Stimulated activated CD8-positive, alpha-beta memory T cell treated with anti-CD3 and anti-CD28 coated beads, Interleukin-4, amount 100 ng/mL, for 48 hours (primary cell): ENCODE results near the gene NARF.
A peak's percentile ranks its signal among the peaks of the same experiment; 100 is the strongest.
"Not testable (repeated sequence)": the region's sequence is repeated elsewhere in the genome, so short reads cannot be mapped to it uniquely, and the experiment has no call there.

Source experiments
- DNase-seq: peaks from one replicate; pipeline ENCODE4 v3.0.0-alpha.2; 2020

The NARF gene

DNA sequence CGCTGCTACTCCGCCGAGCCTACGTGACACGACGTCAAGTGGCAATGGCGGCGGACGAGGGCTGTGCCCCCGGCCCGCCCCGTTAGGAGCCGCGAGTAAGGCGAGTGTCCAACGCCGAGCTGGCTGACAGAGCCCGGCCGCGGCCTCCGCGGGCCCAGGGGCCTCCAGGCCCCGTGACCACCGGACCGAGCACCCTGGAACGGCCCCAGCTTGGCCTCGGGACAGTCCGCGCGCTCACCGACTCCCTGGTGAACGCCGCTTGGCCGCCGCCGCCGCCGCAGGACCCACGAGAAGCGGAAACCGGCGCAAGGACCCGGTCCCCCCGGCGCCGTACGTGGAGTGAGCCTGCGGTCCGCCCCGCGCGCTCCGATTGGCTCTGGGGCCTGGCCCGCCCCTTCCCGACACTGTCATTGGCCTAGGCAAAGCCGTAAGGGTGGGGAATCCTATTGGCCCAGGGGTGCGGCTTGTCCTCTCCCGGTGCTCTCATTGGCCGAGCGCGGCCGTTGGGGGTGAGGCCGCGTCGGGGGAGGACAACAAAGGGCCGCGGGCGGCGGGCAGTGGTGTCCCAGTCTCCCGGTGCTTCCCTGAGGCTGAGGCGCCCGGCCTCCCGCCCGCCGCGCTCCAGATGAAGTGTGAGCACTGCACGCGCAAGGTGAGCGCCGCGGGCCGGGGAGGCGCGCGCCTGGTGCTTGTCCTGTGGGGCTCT lies at the start of gene NARF:
Gene NARF, plus strand, starts transcription at position 563 of the 706 bp plus-strand sequence. Its CDS starts 63 bp downstream, at position 626.
- DNase-seq: peak; percentile 95

DNA sequence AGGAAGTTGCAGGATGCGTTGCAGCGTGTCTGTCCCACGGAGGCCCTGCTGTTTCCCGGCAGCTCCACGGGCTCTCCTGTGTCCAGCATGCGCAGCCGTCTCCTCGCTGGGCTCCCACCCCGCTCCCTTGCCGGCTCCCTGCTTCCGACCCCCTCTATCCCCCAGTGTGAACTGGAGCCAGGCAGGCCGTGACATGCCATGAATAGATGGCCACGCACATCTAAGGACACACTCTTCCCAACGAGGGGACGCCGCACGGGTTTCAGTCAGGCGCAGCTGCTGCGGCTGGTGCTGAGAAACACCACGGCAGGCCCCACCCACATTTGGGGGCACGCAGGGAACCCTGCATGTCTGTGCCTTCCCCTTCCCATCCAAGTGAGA lies 49.6 kb upstream of the NARF start:
- DNase-seq: no peak

DNA sequence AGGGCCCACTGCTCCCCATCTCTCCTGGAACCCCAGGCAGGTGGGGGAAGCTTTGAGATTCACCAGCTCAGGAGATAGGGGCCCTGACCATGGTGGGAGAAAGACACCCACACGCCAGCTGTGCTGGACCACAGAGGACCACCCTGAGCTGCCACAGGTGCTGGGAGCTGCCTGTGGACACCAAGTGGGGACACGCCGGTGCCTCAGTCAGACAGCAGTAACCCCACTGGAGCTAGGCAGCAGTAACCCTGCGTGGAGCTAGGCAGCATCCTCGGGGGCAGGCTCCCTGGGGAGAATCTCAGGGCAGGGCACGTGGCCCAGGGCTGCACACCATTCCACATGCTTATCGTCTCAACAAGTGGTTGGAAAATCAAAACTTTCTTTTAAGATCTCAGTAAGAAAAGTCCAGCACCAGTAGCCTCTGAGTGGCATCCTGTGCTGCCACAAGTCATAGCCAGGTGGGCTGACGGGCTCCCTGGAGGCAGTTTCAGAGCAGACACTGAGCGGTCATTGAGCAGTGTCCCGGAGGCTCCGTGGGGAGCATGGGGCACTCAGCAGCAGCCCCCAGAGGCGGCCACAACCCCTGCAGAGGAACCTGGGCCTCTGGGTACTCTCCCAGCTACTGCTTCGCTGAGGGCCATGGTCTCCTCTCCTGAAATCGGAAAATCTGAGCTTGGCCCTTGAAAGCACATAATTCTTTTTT lies 48.4 kb upstream of the NARF start:
- DNase-seq: no peak

- no peak for DNase-seq
Observed at GRCh38 chr17:82411396-82412053, 47.0 kb upstream of the NARF start.

DNA sequence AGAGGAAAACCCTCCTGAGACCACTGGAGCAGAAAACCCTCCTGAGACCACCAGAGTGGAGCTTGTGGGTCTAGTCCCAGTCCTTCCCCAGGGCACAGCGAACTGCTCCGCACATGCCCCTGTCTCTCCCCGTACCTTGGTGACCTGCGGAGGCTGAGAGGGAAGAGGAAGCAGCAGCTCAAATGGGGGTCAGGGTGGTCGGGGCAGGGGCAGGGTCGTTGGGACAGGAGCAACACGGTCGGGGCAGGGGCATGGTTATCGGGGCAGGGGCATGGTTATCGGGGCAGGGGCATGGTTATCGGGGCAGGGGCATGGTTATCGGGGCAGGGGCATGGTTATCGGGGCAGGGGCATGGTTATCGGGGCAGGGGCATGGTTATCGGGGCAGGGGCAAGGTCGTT lies 46.5 kb upstream of the NARF start:
- DNase-seq: not testable (repeated sequence)

DNA sequence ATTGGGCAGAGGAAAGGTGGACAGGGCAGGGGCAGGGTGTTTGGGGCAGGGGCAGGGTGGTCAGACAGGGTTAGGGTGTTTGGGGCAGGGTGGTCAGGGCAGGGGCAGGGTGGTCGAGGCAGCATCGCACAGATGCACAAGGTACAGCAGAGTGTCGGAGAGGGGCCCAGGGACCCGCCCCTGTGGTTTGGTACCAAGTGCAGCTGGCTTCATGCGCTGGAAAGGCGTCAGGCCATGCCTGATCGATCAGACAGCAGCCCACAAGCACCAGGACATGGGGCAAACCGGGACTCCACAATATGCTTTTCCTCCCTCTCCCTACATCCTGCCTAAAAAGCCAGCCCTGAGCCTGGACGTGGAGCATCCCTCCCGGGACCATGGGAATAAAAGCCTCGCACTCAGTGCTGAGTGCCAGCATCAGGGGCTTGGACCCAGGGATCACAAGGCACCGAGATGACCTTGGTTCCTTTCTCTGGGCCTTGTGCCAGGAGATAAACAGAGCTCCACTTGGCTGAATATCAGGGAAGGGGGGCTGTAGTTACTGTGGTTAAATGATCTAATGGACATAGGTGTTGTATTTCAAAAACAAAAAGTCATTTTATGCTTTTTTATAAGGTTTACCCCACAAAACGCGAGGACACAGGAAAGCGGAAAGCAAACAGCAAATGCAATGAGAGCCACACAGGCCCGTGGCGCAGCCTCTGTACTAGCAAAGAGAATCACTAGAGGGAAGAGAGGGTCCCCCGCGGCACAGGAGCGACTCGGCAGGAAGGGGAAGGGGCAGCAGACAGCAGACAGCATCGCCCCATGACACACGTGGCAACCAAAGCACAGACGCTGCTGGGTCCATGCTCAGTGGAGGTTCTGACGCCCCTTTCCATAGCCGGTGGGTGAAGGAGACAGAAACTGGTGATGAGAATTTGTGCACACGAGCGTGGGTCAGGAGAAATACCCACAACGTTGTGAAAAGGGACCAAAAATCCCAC lies 45.7 kb upstream of the NARF start:
- no peak for DNase-seq

DNA sequence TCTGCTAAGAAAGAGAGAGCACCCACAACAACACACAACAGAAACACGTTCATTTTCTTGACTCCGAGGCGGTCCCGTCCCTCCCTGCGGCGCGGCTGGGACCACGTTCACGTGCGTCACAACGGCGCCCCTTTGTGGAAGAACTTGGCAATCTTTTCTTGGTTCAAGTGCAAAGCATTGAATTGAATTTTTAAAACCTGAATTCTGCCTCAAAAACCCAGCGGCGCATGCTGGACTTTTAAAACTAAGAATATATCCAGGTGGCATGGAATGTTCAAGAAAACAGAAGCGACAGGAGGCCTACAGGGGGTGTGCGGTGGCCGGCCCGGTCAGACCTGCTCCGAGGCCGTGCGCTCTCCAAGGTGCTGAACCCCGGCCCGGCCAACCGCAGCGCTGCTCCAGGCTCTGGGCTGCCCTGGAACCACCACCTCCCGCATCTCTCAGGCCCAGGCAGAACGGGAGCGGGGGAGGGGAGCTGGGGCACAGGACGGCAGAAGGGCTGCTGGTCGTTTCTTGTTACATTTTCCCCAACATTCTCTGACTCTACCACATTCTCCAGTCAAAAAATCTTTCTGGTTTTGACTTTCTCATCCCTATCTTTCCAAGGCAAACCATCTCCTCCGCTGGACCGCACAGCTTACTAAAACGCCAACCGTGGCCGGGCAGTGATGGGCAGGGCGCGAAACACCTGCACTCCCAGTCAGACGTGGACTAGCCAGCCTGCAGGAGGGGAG lies 43.8 kb upstream of the NARF start:
- DNase-seq: peak; percentile 84

DNA sequence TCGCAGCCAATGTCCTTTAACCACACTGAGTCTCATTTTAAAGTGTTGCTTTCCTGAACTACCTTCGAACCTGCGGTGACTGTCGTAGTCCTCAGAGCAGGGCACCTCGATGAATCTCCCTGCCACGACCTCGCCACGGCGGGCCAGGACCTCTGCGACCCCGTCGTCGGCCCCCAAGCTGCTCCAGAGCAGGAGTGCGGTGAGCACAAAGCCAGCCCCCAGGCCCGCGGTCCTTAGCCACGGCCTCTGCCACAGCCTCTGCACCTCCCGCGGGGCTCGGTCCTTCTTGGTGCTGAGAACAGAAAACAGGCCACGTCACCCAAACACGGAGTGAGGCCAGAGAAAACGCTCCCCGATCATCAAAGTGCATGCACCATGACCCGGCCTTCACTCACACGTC lies 43.2 kb upstream of the NARF start:
- DNase-seq: no peak

DNA sequence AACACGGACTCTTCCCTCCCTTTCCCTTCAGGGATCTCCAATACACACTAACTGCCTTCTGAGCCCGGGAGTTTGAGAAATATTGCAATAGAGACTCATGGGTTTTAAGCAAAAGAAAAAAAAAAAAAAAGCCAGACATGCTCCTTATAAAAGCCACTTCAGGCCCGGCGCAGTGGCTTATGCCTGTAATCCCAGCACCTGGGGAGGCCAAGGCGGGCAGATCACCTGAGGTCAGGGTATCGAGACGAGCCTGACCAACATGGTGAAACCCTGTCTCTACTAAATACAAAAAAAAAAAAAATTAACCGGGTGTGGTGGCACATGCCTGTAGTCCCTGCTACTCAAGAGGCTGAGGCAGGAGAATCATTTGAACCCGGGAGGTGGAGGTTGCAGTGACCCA lies 42.8 kb upstream of the NARF start:
- no peak for DNase-seq

GRCh38 chr17:82416264-82416663 lies 42.3 kb upstream of the NARF start:
- DNase-seq: no peak

DNA sequence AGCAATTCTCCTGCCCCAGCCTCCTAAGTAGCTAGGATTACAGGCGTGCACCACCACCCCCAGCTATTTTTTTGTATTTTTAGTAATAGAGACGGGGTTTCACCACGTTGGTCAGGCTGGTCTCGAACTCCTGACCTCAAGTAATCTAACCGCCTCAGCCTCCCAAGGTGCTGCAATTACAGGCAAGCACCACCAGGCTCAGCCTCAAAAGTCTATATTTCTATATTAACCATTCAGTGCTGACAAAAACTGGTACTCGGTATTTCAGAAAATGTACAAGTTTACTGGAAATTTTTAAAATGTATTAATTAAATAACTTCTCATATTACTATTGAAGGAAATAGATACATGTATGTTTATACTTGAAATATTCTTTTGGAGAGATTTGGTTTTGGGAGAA lies 41.8 kb upstream of the NARF start:
- no peak for DNase-seq

DNA sequence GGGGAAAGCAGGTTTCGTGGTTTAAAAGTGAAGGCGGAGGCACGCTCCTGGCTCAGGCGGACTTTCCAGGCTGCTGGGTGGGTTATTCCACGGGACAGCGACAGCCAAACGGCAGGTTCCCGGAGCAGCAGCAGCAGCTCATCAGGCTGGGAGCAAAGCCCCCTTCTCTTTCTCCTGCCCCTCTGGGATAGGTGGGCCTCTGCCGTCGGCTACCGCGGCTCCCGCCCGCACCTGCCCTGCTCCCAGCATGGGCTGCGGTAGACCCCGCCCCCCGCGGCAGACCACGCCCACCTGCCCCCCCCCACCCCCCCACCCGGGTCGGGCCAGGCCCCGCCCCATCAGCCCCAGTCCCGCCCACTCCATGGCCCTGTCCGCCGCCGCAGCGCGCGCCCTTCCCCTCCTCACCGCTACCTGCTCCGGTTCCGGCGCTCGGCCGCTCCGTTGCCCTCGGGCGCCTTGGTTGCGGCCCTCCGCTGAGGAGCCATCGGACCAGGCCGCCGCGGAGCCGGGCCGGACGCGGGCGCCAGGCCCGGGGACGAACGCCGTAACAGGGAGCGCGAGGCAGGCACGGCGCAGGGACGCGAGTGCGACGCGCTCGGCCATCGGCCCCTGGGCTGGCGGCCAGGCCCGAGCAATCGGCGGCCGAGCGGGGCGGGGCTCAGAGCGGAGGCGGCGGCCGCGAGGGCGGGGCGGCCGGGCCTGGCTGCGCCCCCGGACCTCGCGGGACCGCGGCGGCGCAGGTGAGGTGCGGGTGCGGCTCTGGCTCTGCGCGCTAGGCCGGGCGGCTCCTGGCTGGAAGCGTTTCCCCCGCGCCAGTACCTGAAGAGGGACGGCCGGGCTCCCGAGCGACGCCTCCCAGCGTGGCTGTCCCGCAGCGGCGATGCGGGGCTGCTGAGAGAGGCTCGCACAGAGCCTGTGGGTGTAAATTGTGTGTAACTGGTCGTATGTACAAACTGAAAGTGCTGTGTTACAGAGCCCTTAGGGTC lies 40.2 kb upstream of the NARF start, which contains the start of the genes HEXD and OGFOD3:
Gene HEXD, plus strand, starts transcription at position 347 of the 986 bp plus-strand sequence. CDS start 1,453 bp downstream, outside the sequence.
Gene OGFOD3, minus strand, starts transcription at position 586 of the 986 bp plus-strand sequence. Its CDS starts 101 bp downstream, at position 485.
- peak; percentile 85 for DNase-seq

DNA sequence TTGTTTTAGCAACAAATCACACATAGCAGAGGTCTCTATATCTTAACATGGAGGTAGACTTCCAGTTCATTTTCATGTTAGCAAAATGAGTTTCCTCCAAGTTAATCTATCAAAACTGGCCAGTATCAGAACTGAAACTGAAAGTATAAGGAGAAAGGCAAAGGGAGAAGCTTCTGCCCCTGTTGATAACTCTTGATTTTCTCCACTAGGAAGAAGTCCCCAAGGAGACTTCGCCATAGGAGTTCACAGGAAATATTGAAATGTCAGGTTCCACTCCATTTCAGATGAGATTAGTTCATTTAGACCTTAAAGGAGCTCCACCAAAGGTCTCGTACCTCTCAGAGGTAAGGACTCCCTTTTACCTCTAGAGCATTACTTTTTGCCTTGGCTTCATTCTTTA lies 39.0 kb upstream of the NARF start:
- DNase-seq: no peak

DNA sequence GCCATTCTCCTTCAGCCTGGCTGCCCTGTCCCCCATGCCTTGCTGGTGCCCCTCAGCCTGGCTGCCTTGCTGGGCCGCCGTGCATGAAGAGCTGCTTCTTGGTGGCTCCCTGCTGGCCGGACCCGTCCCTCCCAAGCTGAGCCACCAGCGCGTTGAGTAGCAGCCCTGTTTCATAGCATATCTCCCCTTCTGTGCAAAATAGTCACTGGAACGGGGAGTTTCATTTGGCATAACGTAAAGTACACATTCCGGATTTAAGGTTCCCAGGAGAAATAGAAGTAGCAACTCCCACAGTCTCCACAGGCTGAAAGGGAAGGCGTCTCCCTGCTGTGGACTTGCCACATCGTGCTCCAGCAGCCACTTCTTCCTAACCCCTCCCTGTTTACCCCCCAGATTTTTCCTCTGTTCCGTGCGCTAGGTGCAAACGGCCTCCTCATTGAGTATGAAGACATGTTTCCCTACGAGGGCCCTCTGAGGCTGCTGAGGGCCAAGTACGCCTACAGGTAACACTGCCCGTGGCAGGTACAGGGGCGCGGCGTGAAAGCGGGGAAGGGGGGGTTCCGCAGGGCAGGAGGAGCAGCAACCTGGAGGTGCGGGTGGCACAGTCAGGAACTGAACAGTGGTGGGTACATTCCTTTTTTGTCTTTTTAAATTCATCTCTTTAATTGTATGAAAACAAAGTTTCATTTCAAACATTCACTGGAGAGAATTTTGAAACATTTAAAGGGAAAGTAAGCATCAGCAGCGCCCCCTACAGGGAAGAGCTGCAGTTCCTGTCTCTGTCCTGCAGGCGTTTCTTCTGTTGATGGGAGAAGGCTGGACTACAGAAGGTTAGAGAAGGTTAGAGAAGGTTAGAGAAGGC lies 34.3 kb upstream of the NARF start:
- DNase-seq: peak; percentile 80

DNA sequence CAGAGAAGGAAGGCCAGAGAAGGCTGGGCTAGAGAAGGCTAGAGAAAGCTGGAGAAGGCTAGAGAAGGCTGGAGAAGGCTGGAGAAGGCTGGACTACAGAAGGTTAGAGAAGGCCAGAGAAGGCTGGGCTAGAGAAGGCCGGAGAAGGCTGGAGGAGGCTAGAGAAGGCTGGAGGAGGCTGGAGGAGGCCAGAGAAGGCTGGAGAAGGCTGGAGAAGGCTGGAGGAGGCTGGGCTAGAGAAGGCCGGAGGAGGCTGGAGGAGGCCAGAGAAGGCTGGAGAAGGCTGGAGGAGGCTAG lies 33.7 kb upstream of the NARF start:
- no peak for DNase-seq

- no peak for DNase-seq
Observed at GRCh38 chr17:82428546-82428945, 30.0 kb upstream of the NARF start.

- no peak for DNase-seq
Observed at GRCh38 chr17:82429824-82430223, 28.7 kb upstream of the NARF start.

- DNase-seq: no peak
Observed at GRCh38 chr17:82432017-82432416, 26.5 kb upstream of the NARF start.

DNA sequence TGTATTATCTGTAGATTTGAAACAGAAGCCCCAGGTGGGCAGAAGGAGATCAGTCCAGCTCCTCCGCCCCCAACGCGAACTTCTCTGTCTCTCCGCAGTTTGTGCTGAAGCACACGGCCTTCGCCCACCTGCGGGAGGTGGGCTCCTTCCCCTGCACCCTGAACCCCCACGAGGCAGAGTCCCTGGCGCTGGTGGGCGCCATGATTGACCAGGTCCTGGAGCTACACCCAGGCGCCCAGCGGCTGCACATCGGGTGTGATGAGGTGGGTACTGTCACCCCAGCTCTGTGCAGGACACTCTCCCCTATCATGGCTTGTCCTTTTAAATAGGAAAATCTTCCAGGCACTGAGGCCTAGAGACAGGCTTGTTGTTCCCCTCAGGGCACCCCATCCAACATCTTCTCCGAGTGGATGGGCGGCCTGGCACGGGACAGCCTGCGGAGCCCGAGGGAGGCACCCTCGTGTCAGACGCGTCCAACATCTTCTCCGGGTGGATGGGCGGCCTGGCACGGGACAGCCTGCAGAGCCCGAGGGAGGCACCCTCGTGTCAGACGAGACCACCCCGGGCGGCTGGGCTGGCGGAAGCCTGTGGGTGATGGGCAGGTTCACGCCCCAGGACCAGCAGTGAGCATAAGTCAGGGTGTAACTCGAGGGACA lies 24.9 kb upstream of the NARF start:
- no peak for DNase-seq
